AG08395 (cell line): ENCODE data around the gene KIF16B.
"Not testable (repeated sequence)": the region's sequence is repeated elsewhere in the genome, so short reads cannot be mapped to it uniquely, and the experiment has no call there.

Source experiments
- DNase-seq: peaks from one replicate; pipeline ENCODE4 v3.0.0; 2012; ENCODE audit warnings: mixed read lengths, low spot score

Gene KIF16B

DNA sequence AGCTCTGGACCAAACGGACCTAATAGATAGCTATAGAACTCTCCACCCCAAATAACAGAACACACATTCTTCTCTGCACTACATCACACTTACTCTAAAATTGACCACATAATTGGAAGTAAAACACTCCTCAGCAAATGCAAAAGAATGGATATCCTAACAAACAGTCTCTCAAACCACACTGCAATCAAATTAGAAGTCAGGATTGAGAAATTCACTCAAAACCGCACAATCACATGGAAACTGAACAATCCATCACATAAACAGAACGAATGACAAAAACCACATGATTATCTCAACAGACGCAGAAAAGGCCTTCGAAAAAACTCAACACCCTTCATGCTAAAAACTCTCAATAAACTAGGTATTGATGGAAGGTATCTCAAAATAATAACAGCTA lies 50.6 kb downstream of the KIF16B start:
- DNase-seq, result not testable (repeated sequence)

DNA sequence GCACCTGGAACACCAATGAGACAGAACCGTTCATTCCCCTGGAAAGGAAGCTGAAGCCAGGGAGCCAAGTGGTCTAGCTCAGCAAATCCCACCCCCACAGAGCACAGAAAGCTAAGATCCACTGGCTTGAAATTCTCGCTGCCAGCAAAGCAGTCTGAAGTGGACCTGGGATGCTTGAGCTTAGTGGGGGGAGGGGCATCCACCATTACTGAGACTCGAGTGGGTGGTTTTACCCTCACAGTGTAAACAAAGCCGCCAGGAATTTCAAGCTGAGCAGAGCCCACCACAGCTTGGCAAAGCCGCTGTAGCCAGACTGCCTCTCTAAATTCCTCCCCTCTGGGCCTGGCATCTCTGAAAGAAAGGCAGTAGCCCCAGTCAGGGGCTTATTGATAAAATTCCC lies 53.1 kb downstream of the KIF16B start:
- no peak for DNase-seq

DNA sequence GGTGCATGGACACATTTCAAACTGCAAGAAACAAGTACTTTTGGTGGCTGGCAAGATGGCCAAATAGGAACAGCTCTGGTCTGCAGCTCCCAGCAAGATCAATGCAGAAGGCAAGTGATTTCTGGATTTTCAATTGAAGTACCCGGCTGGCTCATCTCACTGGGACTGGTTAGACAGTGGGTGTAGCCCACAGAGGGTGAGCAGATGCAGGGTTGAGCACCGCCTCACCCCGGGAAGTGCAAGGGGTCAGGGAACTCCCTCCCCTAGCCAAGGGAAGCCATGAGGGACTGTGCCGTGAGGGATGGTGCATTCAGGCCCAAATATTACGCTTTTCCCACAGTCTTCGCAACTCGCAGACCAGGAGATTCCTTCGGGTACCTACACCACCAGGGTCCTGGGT lies 53.6 kb downstream of the KIF16B start:
- not testable (repeated sequence) for DNase-seq

DNA sequence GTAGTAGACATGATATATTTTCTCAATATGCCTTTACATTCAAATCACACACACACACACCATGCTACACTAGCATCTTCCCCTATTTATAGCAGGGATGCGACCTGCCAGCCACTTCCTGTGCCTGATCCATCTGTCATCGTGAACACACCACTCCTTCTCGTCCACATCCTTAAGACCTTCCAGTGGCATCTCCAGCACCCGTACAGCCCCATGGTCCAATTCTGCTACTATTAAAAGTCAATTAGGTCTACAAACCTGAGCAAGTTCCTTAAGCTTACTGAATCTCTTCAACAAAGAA lies 54.5 kb downstream of the KIF16B start:
- no peak for DNase-seq

DNA sequence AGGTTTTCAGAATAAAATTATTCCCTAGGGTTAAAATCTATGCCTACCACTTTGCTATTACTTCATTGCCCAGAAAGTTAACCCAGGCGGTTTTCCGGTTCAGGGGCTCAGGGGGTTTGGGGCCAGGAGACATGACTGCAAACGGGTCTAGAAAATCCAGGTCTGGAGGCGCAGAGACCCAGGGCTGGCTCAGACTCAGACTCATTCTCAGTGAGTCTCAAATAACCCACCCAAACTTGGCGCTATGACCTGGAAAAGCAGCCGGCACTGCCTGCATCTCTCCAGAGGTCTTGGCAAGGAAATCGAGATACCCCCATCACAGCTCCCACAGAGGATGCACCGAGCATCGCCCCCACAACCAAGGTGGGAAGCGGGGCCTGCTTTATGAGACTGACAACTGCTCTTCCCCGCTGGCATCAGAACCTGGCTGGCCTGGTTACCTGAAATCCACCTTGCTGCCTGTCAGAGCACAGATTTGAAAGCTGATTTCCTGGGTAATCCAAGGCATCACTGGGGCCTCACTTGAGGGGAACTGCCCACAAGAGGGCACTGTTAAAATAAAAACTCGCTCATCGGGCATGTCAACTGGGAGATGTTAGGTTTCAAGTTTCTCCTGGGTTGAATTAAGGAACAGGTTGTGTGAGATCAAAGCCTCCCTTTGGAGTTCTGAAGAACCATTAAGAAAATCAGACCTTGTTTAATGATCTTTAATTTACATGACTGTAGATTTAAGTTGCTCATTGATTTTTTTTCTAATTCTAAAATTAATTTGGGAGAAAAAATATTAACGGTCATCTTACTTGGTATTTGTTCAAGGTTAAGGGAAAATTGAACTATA lies 55.1 kb downstream of the KIF16B start:
- DNase-seq, result peak; percentile 74

DNA sequence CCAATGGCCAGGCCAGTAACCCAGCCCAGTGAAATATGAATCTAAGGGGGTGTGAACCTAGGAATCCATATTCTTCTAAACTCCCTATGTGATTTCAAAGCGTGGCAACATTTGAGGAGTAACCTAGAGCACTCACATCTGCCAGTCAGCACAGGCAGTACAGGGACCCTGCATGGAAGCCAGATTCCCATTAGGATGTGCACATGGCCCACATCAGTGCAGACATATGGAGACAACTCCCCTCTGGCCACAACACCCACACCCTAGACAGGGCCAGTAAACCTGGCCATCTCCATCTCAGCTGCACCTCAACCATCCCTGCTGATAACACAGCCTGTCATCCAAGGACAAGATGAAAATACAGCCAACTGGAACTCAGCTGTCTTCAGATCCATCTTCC lies 56.5 kb downstream of the KIF16B start:
- DNase-seq, result no peak

DNA sequence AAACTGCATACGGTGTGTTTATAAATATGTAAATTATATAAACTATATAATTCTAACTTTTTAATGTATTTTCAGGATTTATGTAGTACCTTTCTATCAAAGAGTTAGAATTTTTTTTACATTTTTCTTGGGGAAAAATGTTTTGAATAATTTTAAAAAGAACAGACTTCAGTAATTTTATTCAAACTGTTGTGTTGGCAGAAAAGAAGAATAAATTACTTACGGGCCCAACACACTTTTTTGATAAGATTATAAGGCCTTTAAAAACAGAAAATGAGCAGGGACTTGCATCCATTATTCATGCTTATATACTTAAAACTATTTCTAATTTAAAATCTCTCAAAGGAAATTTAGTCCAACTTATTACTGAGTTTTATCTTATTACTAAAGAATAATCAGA lies 58.2 kb downstream of the KIF16B start:
- no peak for DNase-seq

DNA sequence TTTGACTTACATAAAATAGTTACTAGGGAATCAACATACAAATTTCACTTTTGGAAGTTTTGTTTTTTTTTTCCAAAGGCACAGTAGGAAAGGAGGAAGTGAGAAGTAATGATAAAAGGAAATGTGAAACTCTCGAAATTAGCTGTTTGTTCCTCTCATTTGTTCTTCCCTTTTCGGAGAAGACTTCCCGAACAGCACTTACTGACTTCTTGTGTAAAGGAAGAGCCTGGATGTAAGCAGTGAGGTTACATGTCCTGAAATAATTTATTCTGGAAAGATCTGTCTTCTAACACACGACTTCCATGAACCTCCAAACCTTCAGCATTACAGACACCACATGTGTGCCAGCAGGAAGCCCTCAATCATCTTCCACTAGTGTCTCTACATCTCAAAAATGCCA lies 59.1 kb downstream of the KIF16B start:
- DNase-seq, result no peak

DNA sequence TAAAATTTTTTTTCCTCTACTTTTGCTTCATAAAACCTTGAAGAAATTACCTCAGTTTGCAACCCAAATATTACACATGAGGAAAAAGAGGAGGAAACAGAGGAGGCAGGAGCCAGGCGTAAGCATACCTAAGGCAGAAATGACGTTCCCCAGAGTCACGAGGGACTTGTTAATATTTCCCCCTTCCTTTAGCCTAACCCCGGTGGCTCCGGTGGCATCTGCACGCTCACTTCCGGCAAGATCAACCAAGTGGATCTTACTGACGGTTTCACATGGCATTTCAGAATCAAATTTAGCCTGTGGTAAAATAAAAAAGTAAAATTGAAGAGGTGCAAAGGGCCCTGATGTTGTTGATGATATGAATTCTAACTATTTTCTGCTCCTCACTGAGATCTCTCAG lies 67.4 kb downstream of the KIF16B start:
- no peak for DNase-seq

DNA sequence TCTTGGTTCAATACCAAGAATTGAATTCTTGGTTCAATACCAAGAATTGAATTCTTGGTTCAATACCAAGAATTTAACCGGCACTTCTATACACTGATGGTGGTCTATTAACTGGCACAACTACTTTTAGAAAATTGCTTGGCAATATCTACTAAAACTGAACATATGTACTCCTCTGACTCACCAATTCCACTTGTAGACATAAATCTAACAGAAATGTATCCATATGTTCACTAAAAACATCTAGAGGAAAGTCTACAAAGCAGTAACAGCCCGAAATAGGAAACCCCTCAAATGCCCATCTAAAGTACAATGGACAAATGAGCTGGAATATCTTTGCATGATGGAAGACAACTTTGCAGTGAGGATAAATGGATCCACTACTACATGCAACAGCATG lies 71.9 kb downstream of the KIF16B start:
- DNase-seq, result no peak

DNA sequence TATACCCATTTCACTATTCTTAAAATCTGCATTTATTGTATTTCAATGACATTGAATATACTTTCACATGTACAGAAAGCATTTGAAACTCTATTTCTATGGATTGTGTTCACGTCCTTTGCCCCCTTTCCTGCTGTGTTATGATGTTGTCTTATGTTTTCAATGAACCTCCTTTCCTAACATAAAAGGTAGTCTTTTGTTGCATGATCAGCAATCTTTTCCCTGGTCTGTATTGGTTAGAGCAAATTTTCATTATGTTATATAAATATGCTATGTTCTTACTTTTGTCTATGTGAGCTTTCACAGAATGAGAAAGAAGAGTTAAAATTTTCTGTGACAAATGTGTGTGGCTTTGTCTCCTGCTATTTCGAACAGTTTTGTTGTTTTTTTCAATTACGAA lies 73.1 kb downstream of the KIF16B start:
- DNase-seq, result no peak

DNA sequence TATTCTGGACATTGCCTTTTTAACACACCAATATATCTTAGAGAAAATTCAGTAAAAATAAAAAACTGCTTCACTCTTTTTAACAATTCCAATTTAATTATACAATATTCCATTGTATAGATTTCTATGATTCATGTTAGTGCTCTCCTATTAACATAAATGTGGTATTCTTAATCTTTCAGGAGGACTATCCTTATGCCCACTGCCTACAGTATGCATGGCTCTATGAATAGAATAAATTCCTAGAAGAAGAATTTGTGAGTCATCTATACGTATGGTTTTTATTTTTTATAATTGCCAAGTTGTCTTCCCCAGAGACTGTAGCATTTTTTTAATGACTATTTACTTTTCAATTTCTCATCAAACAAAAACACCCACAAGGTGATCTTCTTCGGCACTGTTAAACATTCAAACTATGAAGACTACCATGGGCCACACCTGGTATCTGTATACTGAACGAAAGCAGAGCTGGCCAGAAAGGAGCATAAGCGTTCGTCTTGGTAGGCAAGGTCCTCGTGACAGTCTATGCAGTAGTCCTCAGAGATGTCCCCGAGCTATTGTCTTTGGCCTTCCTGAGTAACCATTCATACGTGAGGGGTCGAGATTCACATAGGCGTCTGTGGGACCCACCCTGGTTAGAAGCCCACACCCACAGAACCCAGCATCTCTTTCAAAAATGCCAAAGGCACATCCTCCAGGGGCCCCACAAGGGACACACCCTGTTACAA lies 74.6 kb downstream of the KIF16B start:
- no peak for DNase-seq

DNA sequence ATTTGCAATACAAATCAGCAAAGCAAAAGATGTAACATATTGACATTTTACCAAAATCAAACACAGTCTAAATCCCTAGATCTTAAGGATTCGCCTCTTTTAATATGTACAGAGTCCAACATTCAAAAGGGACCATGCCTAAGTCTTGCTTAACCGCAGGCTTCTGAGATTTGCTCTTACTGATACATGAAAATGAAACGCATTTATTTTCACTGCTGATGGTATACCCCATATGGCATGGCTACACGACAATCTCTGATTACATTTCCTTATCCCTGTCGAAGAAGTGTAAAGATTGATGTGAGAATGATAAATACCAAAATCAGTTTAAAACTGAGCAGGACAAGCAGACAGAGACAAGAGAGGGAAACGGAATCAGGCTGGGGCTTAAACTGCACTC lies 75.4 kb downstream of the KIF16B start:
- no peak for DNase-seq

DNA sequence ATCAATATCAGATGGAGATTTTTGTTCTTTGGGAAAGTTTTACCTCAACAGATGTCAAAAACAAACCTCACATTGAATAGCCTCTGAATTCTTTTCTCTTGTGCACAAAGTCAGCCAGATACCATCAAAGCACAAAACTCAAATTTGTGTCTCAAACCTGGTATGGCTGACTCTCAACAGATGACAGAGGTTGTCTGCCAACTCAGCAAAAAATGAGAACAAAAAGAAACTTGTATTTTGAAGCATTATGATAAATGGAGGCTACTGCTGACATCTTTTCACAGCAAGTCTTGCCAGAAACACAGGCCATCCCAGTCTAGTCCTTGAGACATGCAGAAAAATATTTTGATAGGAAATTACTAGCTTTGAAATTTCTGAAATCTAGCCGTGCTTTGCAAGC lies 79.8 kb downstream of the KIF16B start:
- no peak for DNase-seq

DNA sequence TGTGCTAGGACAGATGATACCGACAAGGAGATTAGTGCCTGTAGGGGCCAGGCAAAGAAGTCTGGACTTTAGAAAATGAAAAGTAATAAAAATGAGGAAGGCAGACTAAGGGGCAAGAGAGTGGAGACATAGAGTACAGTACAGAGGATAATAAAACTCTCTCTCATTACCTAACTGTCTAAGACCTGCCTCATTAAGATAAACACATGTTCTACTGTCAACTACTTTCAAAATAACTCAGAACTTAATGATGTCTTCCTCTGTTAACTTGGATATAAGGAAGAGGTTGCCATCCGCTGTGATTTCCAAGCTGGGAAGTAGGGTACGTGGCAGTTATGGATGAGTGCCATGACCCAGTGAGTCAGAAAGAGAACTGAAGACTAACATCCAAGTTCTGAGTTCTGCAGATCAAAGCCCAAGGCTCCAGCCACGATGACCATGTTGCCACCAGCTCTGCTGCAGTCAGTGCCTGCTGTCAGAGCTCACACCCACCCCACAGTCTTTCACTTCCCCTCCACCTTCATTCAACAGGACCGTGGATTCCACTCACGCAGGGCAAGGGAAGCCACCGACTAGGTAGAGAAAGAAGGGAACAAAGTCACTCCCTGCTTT lies 81.8 kb downstream of the KIF16B start:
- DNase-seq, result no peak

DNA sequence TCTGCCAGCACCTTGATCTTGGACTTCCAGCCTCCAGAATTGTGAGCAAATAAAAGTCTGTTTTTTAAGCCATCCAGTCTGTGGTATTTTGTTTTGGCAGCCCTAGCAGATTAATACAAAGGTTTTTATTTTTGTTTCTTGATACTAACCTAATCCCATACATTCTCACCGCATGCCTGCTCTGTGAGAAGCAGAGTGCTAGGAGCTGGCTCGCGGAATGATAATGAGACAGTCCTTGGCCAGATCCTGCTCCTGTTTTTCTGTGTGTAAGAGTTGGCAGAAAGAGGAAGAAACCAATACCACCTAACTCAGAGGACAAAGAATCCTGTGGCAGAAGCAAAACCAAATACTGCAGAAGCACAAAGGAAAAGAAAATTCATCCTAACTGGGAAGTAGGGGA lies 82.6 kb downstream of the KIF16B start:
- no peak for DNase-seq

DNA sequence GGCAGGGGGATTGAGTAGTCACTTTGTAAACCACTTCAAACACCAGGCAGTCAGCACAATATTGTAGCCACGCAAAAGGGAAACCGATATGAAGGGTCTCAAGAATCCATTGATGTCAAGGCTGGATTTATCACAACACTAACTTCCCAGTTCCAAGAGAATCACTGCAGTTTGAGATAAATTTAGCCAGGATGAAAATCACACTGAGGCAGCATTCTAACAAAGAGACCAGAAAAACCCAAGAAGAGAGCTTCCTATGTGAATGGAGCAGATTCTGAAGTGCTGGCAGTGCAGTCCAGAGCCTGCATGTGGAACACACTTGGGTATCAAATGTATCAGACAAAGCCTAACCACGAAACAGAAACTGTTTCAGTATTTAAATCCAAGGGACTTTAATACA lies 84.6 kb downstream of the KIF16B start:
- DNase-seq, result no peak

DNA sequence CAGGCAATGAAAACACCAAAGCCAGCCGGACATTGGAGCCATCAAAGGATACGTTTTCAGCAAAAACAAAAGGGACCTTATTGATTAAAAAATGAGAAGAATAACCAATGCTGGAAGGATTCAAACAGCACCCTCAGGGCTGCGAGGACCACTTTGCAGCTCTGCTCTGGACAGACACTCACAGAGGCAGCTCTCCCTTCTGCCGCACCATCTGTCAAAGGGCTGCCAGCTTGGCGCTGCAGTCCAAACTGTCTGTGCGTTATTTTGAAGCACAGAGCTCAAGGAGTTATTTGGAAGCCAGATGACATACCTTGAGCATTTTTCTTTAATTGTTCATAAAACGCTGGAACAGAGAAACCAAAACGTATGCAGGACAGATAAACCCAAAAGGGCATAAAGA lies 85.2 kb downstream of the KIF16B start:
- no peak for DNase-seq

DNA sequence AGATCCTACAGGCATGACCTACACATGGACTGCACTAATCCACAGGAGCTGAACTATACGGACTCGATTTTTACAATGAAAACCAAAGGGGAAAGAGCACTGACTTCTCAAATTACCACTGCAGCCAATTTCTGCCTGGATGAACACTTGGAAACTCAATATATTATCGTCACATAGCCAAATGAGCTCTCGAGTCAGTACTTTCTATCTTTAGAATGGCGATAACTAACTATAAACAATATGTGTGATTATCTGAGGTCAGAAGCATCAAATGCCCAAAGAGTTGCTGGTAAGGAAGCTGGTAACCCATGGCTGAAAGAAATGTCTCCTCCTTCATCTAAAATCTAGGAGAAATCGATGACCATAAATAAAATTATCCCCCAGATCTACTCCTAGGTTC lies 86.7 kb downstream of the KIF16B start:
- DNase-seq, result no peak

DNA sequence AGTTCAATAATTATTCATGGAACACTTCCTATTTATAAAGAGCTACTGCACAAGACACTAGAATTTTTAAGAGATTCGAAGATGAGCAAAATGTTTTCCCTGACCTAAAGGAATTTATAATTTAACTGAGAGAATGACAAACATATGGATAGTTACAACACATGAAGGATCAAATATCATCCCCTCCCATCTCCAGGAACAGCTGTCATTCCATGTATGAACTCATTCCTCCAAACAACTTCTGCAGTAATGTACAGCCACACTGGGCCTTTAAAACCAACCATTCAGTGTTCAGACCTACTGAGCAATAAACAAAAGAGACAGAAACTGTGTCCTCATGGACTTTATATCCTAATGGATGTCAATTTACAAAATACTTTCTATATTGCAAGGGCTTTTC lies 87.8 kb downstream of the KIF16B start:
- no peak for DNase-seq

DNA sequence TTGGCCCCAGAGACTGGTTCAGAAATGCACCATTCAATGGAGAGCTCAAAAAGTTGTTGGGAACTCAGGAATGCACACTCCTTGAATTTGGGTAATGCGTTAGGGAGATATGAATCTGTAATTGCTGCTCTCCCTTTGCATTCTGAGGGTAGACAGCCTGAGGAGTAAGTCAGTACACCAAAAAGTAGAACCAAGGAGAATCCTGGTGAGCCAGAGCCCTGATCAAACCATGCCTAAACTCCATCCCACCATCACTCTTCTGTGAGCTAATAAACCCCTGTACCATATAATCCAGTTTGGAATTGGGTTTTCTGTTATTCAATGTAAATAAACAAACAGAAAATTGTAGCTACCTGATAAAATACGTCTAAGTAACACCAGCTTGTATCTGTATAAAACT lies 90.2 kb downstream of the KIF16B start:
- DNase-seq, result no peak

DNA sequence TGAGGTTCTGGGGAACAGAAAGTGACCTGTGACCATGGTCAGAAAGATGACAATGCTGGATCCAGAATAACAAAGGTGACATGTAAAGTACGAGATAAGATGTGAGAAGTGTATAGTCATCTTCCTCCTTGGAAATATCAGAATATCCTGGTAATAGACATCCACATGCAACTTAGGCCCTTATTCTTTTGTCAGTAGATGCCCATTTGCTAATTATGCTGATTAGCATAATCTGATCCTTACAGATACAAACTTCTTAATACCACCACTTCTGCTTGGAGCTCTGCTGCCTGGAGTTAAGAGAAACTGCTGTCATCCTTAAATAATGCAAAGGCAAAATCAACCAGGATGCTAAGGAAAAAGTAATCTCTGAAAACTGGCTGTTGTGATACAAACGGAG lies 91.3 kb downstream of the KIF16B start:
- DNase-seq, result no peak

DNA sequence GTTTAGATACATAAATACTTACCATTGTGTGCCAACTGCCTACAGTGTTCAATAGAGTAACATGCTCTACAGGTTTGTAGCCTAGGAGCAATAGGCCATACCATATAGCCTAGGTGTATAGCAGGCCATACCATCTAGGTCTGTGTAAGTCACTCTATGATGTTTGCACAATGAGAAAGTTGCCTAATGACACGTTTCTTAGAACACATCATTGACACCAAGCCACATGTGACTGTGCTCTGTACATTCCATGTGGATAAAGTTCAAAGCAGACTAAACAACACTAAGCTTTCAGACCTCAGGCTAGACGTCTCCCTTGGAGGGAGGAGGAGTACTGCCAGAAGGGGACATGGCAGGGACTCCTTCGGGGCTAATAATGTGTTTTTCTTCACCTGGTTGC lies 93.6 kb downstream of the KIF16B start:
- no peak for DNase-seq

DNA sequence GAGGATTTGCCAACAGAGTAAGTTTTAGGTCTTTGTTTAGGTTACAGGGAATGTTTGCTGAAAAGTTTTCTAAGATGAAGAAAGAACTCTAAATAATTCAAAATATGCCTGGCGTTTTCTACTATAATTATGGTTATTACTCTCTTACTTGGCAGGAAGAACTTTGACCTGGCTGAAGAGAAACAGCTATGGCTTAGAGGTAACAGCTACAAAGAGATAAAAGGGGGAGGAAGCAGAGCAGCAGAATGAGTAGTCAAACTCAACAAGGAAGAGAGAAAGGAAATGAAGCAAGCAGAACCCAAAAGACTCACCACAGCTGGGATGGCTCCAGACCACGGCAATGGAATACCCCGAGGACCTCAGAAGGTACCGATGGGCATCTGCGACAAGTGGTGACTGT lies 95.6 kb downstream of the KIF16B start:
- DNase-seq, result no peak
